ENCODE data around the gene TSPAN8.
"Not testable (repeated sequence)": the region's sequence is repeated elsewhere in the genome, so short reads cannot be mapped to it uniquely, and the experiment has no call there.

Gene TSPAN8

DNA sequence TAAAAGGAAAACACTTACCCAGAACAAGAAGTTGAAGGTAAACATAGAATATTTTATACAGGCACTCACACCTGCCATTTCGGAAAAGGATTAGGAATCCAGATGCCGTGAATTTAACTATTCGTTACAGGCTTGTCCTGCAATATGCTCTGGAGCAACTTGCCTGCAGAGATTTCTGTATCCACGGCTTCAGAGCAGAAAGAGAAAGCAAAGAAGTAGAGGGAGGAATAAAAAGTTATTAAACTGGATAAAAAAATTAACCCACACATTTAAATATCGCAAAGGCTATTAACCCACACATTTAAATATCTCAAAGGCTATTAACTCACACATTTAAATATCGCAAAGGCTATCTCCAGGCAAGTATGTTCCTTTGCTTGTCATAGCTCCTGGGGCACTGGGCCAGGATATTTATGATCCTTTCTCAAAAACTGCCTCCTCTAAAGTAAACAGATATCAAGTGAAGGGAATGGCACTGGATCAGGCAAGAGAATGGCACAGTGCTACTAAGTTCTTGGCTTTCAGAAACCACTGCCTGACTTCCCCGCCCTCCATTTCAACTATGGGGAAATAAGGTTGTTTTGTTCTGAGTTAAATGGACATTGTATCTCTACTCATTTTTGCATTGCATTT lies at the start of gene TSPAN8:
Gene TSPAN8 (minus strand): TSS at position 399 of the 633 bp plus-strand sequence. CDS start 321 bp downstream, at position 78.
- no peak for DNase-seq

DNA sequence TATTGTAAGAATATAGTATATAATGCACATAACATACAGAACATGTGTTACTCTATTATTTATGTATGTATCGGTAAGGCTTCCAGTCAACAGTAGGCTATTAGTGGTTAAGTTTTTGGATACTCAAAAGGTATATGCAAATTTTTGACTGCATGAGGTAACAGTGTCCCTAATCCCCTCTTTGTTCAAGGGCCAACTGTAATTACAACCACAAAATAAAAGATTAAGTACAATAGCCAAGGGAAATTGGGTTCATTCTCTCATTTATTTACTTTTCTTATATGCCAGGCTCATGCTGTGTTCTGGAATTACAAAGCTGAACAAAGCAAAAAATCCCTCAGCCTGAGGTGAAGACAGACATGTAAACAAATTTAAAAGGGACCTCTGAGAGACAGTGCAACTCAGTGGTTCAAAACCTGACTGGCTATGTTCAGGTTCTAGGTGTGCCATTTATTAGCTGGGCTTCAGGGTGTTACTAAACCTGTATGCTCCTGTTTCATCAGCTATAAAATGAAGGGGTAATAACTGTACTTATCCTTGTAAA lies 43.4 kb upstream of the TSPAN8 start:
- DNase-seq = no peak

DNA sequence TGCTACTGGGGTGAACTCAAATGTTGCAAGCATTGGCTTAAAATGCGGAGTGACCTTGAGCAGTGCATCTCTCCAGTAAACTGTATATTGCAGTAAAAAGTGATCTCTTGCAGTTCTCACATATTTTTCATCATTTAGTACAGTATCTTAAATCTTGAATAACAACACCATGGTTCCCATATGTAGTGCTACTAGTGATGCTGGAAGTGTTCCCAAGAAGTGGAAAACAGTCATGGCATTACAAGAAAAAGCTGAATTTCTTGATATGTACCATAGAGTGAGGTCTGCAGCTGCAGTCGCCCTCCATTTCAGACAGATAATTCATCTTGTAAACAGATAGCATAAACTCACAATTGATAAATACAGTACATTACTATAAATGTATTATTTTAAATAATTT lies 42.9 kb upstream of the TSPAN8 start:
- DNase-seq = no peak

DNA sequence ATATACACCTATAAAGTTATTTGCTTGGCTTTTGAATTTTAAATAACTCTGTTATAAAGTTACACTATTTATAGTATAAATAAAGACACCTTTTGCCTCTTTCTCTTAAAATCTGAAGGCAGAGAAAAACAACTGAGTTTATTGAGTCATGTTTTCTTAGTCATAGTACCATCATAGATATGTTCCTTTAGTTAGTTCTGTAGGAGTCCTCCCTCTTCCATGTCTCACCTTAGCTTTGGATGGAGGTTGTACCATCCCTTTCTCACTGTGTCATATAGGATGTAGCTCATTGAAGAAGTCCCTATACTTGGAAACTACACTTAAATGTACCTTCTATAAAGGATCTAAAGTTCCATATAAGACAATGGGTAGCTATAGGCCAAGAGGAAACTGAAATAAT lies 39.7 kb upstream of the TSPAN8 start:
- no peak for DNase-seq

DNA sequence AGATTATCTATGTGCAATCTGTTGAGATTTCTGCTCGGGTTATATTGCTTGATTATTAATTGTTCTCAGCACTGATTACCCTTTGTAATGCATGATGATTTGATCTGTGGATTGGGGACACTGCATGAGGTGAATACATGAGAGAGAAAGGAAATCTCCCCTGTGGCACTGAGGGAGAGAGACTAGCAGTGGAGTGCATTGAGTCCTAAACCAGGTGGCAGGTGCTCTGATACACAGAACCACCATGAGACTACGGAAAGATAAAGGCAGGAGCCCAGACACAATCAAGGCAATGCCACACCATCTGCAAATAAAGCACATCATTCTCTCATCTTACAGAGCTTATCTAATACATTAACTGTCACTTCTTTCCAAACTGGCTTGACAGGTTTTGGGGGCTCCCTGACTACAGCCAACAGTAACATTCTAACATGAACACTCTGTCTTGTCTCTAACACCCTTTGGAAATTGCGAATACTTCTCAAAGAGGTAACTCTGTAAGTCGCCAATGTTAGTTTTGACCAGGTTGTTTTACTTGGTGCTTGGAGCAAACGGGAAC lies 37.6 kb upstream of the TSPAN8 start:
- DNase-seq = no peak

DNA sequence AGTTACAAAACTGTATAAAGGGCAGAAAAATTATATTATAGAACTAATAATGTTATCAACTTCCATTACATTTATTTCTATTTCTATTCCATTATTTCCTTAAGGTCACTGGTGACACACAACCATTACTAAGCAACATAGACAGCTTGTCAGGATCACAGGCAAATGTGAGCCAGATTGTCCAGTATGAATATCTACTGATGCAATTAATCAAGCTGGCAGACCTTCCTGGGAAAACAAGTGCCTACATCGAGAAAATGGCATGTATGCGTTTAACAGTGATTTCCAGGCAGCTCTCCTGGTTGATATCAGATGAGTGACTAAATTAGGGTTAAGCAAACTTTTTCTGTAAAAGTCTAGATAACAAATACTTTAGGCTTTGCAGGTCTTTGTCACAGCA lies 36.9 kb upstream of the TSPAN8 start:
- DNase-seq = no peak

DNA sequence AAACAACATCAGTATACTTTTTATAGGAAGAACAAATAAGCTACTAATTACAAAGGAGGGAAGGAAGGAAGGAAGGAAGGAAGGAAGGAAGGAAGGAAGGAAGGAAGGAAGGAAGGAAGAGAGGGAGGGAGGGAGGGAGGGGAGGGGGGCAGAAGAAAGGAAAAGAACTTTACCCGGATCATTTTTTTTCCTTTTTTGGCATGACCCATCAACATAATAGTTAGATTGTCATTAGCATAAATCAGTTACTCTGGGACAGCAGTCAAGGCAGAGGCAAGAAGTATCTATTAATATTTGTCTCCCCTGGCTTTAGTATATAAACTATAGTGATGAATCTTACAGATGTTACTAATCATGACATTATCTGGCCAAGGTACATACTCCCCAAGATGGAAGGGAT lies 35.2 kb upstream of the TSPAN8 start:
- no peak for DNase-seq

DNA sequence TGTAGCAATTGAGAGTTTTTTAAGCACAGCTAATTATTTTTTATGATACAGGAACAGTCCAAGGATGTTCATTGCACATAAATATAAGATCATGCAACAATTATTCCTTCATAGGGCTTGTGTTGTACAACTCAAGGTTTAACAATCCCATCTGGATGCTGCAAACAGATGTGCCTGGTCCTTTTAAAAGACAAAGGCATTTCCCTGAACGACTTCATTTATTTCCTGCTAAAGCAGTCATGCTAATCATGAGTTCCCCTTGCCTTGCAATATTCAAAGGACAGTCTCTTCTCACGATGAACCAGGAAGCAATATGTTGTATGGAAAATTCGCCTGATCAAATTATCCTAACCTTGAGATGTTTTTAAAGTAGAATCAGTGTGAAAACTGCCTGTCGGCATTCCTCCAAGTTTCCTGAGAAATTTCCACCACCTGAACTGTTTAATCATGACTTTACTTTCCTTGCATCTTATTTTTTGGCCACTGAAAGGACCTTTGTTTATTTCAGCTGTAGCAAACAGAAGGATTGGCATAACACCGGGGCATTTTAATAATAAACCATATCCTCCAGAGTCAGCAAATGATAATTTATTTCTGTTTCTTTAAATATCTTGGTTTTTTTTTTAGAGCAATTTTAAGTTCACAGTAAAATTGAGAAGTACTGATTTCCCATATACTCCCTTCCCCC lies 33.9 kb upstream of the TSPAN8 start:
- DNase-seq = no peak

DNA sequence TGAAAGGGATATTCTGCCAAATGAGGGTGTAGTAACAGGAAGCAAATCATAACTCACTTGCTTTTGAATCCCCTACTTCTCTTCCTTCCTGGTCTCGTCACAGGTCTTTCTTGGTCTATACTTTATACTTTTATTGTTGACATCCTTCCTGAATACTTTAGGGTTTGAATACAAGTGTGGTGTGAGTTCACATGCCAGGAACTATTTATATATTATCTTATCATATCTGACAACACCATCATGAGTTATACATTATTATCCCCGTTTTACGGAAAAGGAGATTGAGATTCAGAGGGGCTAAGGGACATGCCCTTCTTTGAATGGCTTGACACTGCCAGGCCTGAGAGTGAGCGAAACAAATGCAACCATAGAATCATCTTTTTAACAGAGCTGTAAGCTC lies 33.0 kb upstream of the TSPAN8 start:
- no peak for DNase-seq

DNA sequence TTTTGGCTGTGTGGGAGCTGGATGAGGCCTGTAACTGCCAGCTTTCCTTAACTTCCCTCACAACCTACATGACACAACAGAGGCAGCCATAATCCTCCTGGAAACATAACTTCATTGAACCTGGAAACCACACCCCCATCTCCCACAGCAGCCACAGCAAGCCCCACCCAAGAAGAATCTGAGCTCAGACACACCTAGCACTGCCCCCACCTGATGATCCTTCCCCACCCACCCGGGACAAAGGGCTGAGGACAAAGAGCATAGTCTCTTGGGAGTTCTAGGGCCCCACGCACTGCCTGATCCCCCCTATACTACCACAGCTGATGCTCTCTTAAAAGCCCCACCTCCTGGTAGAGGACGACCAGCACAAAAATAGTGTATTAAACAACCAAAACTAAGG lies 29.6 kb upstream of the TSPAN8 start:
- DNase-seq = no peak

DNA sequence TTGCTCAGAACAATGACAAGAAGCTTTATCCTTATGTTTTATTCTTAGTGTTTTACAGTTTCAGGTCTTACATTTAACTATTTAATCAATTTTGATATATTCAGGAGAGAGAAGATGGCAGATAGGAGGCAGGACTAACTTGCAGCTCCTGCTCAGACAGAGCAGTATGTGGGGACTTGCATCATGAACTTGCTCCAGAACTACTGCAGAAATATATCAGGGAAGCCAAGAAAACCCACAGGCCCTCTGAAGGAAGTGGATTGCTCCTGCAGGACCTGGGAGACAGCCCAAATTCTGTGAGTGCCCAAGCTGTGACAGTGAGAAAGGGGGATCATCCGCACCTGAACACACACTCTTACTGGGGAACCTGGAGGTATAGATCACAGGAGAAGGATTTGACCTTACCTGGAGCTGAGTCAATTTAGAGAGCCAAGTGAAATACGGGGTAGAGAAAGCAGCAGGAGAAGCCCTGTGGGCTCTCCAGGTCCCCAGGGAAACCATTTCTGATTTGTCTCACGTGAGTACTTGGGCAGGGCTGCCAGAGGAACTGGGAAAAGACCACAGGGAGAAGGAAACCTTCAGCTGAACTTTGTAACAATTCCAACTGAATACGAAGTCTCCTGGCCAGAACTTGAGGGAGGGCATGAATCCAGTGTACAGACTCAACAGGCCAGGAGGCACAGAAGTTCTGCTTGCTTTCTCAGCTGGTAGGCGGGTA lies 28.9 kb upstream of the TSPAN8 start:
- DNase-seq = no peak

DNA sequence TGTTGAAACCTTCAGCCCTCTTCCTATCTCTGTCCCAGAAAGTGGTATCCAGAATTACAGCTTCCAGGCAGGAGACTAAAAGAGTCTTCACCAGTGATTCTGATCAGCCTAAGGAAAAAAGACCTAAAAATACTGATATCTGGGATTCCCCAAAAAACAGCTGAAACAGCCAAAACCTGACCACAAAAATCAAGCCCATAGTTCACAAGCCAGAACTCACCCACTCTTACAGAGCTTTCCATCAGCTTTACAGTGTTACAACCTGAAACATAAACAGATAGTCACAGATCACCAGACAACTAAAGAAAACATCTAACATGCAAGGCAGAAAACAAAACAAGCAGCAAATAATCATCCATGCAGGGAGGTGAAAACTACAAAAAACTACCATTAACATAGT lies 26.0 kb upstream of the TSPAN8 start:
- DNase-seq = no peak

DNA sequence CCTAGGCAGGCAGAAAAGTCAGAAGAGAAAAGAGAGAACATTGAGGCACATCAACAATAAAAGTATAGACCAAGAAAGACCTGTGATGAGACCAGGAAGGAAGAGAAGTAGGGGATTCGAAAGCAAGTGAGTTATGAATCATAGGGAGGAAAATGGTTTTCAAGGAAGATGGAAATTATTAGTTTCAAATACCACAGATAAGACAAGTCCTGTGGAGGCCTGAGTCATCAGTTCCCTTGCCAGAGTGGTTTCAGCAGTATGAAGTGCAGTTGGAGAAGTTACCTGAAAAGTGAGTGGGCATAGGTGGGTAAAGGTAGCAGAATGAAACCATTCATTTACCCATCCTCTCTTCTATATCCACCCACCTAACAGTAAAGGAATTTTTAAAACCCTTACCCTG lies 25.2 kb upstream of the TSPAN8 start:
- no peak for DNase-seq

DNA sequence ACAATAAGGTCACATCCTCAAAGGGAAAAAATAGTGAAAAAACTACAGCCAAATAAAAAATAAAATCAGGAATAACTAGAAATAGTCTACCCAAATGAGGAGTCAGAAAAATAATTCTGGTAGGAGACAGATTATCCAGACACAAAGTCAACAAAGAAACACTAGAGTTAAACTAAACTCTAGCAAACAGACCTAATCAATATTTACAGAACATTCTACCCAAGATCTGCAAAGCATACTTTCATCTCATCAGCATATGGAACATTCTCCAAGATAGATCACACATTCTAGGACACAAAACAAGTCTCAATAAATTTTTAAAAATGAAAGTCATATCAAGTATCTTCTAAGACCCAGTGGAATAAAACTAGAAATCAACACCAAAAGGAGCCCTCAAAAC lies 20.4 kb upstream of the TSPAN8 start:
- DNase-seq = no peak

DNA sequence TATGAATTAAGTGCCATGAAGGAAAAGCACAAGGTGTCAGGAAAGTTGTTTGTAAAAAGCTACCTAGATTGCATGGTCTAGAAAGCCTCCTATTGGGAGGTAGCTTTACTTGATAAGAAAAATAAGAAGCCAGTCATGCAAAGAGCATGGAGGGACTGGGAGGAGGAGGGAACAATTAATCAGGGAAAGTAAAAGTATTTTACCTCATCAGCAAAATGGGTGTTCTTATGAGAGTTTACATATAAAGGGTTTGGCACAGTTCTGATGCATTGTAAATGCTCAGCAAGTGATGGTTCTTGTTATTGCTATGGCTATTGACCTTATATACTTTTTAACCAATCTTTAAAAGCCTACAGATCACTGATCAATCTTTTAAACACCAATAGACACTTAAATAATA lies 17.0 kb upstream of the TSPAN8 start:
- DNase-seq = no peak

DNA sequence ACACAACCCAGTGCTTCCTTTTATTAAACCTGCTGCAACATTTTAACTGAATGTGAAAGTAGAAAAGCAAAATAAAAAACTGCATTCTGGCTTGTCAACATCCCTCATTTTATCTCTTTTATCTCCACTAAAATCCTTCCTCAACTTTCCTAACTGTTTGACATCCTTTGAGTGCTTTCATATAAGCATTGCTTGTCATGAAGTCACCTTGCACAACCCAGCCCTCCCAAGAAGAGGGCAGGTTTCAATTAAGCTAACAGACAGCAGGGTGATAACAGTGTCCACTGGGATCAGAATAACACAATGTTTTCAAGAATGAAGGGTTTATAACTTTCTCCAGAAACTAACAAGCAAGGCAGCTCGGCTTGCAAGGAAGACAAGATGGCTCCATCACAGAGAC lies 16.3 kb upstream of the TSPAN8 start:
- no peak for DNase-seq

DNA sequence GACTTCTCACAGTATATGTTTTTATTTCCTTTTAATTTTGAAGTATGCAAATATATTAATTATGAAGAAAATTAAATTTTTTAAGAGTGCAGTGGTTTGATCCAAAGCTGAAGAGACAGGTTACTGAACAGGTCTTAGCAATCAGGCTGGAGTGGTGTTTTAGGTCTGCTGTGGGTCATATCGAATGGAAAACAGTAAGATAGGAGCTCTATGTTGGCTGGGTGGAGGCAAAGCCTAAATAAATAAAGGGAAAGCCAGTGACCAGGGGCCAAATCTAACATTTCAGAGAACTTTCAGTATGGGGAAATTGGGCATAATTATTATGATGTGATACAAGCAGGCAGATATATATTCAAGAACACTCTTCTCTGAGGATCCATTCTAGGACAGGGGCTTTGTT lies 12.7 kb upstream of the TSPAN8 start:
- no peak for DNase-seq

DNA sequence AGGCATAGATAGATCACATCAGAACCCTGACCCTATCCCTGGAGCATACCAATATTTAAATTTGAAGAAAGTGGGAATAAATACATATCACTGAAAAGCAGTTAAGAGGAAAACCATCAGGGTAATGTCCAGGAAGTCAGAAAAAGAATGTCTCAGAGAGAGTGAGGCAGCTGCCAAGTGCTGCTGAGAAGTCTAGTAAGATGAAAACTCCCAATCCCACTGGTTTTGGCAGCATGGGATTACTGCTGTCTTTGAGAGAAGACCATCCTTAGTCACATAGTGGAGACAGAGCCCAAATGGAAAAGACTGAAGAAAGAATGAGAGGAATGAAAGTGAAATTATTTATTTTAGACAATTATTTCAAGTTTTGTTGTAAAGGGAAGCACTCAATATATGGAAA lies 11.5 kb upstream of the TSPAN8 start:
- DNase-seq = no peak

DNA sequence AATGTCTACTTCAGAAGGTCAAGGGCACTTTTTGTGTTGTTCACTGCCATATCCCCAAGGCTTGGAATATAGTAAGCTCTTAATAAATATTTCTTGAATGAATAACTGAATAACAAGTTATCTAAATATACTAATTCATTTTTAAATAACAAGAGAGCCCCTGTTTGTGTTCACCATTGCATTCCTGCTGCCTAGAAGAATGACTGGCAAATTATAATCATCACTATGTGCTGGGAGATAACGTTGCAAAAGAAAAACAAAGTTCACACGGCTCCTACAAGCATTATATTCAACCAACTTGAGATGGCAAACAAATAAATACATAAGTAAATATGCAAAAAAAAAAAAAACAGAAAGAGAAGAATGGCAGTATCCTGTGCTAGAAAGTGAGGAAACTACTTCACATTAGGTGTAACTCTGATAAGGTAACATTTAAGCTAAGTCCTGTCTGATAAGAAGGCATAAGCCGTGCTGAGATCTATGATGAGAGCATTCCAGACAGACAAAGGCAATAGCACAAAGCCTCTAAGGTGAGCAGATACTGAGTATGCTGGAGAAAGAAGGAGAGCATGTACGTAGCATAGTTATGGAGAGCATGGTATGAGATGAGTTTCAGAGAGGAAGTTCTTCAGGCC lies 9.2 kb upstream of the TSPAN8 start:
- no peak for DNase-seq

DNA sequence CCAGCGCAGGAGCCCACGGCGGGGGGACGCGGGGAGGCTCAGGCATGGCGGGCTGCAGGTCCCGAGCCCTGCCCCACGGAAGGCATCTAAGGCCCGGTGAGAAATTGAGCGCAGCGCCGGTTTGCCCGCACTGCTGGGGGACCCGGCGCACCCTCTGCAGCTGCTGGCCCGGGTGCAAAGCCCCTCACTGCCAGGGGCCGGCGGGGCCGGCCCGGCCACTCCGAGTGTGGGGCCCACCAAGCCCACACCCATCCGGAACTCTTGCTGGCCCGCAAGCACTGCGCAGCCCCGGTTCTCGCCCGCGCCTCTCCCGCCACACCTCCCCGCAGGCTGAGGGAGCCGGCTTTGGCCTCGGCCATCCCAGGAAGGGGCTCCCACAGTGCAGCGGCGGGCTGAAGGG lies 8.5 kb upstream of the TSPAN8 start:
- DNase-seq = no peak

DNA sequence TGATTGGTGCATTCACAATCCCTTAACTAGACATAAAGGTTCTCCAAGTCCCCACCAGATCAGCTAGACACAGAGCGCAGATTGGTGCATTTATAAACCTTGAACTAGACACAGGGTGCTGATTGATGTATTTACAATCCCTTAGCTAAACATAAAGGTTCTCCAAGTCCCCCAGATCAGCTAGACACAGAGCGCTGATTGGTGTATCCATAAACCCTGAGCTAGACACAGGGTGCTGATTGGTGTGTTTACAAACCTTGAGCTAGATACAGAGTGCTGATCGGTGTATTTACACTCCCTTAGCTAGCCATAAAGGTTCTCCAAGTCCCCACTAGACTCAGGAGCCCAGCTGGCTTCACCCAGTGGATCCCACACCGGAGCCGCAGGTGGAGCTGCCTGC lies 8.0 kb upstream of the TSPAN8 start:
- not testable (repeated sequence) for DNase-seq

DNA sequence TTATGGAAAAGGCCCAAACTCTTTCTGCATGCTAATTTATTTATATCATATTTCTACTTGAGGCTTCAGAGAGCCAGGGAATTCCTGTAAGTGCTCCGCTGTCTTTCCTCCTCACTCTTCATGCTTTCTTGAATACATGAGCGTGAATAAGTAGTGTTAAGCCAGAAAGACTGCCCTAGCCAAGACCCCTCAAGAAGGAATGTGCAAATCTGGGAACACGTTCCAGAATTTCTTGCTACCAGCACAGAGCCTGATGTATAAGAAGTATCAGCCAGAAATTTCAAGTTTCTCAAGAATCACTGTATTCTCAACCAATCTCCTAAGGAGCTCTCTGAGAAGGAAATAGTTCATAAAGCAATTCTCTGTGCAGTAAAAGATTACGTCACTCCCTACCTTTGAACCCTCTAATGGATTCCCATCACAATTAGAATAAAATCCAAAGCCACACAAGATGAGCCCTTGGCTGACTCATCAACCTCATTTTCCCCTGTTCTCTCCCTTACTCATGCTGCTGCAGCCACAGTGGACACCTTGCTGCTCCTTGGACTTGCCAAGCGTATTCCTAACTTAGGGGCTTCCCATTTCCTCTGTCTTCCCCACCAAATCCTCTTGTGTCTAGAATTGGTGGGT lies 6.9 kb upstream of the TSPAN8 start:
- no peak for DNase-seq

DNA sequence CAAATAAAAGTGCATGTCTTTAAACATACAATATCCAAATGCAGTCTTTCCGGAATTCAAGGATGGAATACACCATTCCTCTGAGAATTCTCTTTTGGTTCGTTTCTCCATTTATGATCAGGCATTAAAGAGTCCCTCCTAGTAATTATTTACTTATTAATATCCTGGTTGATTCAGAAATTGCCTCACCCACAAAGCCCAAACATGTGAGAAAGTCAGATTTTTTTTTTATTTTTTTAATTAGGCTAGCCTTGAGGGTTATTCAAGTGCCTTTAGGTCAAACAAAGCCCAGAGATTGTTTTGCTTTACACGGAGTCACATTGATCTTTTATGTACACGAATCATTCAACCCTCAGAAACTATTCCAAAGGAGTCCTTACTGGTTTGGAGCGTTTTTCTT lies 6.4 kb upstream of the TSPAN8 start:
- no peak for DNase-seq

Measured in GOT3 (cell line).